GM23338 (cell line): ENCODE results near the gene LRWD1. TPM values are rescaled to one million over a fixed set of nuclear protein-coding genes. Genes with fewer than 3 reads are reported as not detected.

Experiments
- ATAC-seq: fragments of 200-7000 bp; cut with Tn5 transposase; 3 replicates; pipeline ENCODE4 v1.9.1; 2020
- DNase-seq: peaks from one replicate; pipeline ENCODE4 v3.0.0-alpha.2; 2015; ENCODE audit warnings: low spot score
- H2AFZ ChIP-seq: fragments of 200-600 bp; sonication (generic); 2 replicates; pipeline ENCODE4 v1.8.0; 2016; ENCODE audit warnings: antibody characterized with exemption, mild to moderate bottlenecking, moderate library complexity
- H3F3A ChIP-seq: fragments of 200-600 bp; sonication (generic); replicated peaks from 2 replicates; pipeline ENCODE4 v1.8.0; 2017; ENCODE audit warnings: antibody characterized with exemption, mixed run types, low read depth
- H3K27ac ChIP-seq: fragments of 200-600 bp; sonication (generic); 2 replicates; pipeline ENCODE4 v1.6.1; 2016; ENCODE audit warnings: low read depth
- H3K27me3 ChIP-seq: fragments of 200-600 bp; sonication (generic); 2 replicates; pipeline ENCODE4 v1.8.0; 2016; ENCODE audit warnings: mild to moderate bottlenecking, mixed run types, moderate library complexity; ENCODE audit not compliant: insufficient read depth
- H3K36me3 ChIP-seq: fragments of 200-600 bp; sonication (generic); 2 replicates; pipeline ENCODE4 v1.8.0; 2016; ENCODE audit warnings: mild to moderate bottlenecking; ENCODE audit not compliant: insufficient read depth
- H3K4me1 ChIP-seq: fragments of 200-600 bp; sonication (generic); 2 replicates; pipeline ENCODE4 v1.8.0; 2016; ENCODE audit warnings: mild to moderate bottlenecking, moderate library complexity; ENCODE audit not compliant: insufficient read depth
- H3K4me2 ChIP-seq: fragments of 200-600 bp; sonication (generic); 2 replicates; pipeline ENCODE4 v1.7.1; 2017; ENCODE audit warnings: mixed run types
- H3K4me3 ChIP-seq: fragments of 200-600 bp; sonication (generic); 2 replicates; pipeline ENCODE4 v1.6.1; 2016; ENCODE audit warnings: mixed run types
- H3K79me2 ChIP-seq: fragments of 200-600 bp; sonication (generic); replicated peaks from 2 replicates; pipeline ENCODE4 v1.8.0; 2017; ENCODE audit warnings: mild to moderate bottlenecking; ENCODE audit not compliant: insufficient read depth
- H3K9me2 ChIP-seq: fragments of 200-600 bp; sonication (generic); 2 replicates; pipeline ENCODE4 v1.8.0; 2017; ENCODE audit not compliant: insufficient read depth
- H4K20me1 ChIP-seq: fragments of 200-600 bp; sonication (generic); replicated peaks from 2 replicates; pipeline ENCODE4 v1.8.0; 2017; ENCODE audit warnings: mild to moderate bottlenecking; ENCODE audit not compliant: insufficient read depth
- H3K27ac Mint-ChIP-seq: 2 replicates; pipeline ENCODE4 v1.8.0; 2020; ENCODE audit warnings: inconsistent platforms, mild to moderate bottlenecking, moderate library complexity, mixed read lengths
- H3K27me3 Mint-ChIP-seq: 3 replicates; pipeline ENCODE4 v1.8.0; 2022; ENCODE audit warnings: low read depth, mild to moderate bottlenecking, moderate library complexity, mixed read lengths, inconsistent platforms; ENCODE audit not compliant: insufficient read depth, poor library complexity
- H3K36me3 Mint-ChIP-seq: 3 replicates; pipeline ENCODE4 v1.8.0; 2021; ENCODE audit warnings: low read depth, mild to moderate bottlenecking, inconsistent platforms, moderate library complexity, mixed read lengths
- H3K4me1 Mint-ChIP-seq: 3 replicates; pipeline ENCODE4 v1.8.0; 2020; ENCODE audit warnings: mild to moderate bottlenecking, inconsistent platforms, mixed read lengths
- H3K4me3 Mint-ChIP-seq: 3 replicates; pipeline ENCODE4 v1.8.0; 2021; ENCODE audit warnings: moderate library complexity, mild to moderate bottlenecking, inconsistent platforms, mixed read lengths
- H3K9me3 Mint-ChIP-seq: 3 replicates; pipeline ENCODE4 v1.8.0; 2020; ENCODE audit warnings: moderate library complexity, mild to moderate bottlenecking, inconsistent platforms, mixed read lengths
- CREB1 ChIP-seq: fragments of 250-450 bp; sonication (Bioruptor Pico); IDR thresholded peaks from 2 replicates; pipeline ENCODE4 v1.5.0; 2020; ENCODE audit warnings: low read depth, mild to moderate bottlenecking, moderate library complexity
- EZH2 ChIP-seq: fragments of 200-600 bp; sonication (generic); IDR thresholded peaks from one replicate; pipeline ENCODE4 v1.8.0; 2017; ENCODE audit warnings: antibody characterized with exemption, mild to moderate bottlenecking, low read depth; ENCODE audit not compliant: unreplicated experiment
- EZH2phosphoT487 ChIP-seq: fragments of 200-600 bp; sonication (generic); IDR thresholded peaks from one replicate; pipeline ENCODE4 v1.8.1; 2018; ENCODE audit warnings: antibody characterized with exemption; ENCODE audit not compliant: unreplicated experiment
- REST ChIP-seq: IDR thresholded peaks from one replicate; pipeline ENCODE4 v1.6.1; 2018; ENCODE audit warnings: antibody characterized with exemption; ENCODE audit not compliant: unreplicated experiment
- STAT1 ChIP-seq: IDR thresholded peaks from one replicate; pipeline ENCODE4 v1.6.1; 2016; ENCODE audit warnings: antibody characterized with exemption; ENCODE audit not compliant: unreplicated experiment
- ZNF331 ChIP-seq: fragments of 250-450 bp; sonication (Bioruptor Pico); IDR thresholded peaks from 2 replicates; pipeline ENCODE4 v1.5.0; 2020; ENCODE audit warnings: low read depth, mild to moderate bottlenecking, moderate library complexity
- polyA plus RNA-seq: library from polyadenylated mRNA; unstranded; fragments of >200 nt; fragmentation: Nextera tagmentation; extraction: Ambion mirVana; gene quantifications from 2 replicates; pipeline ENCODE4 v1.2.1, GENCODE V29; 2016
- total RNA-seq: library from RNA; depleted of rRNA; stranded (reverse); fragments of >200 nt; shearing (Covaris generic); gene quantifications from 2 replicates; pipeline ENCODE4 v1.2.3, GENCODE V29; 2014
- TF ChIP-seq, protein P1 (sequence below): fragments of 250-450 bp; sonication (Bioruptor Pico); IDR thresholded peaks from 2 replicates; pipeline ENCODE4 v1.5.0; 2020; ENCODE audit warnings: mild to moderate bottlenecking, moderate library complexity

The LRWD1 gene
- total and polyA plus RNA-seq, 2 experiments from 2014 or later, result 24.0 to 55.2 TPM

DNA sequence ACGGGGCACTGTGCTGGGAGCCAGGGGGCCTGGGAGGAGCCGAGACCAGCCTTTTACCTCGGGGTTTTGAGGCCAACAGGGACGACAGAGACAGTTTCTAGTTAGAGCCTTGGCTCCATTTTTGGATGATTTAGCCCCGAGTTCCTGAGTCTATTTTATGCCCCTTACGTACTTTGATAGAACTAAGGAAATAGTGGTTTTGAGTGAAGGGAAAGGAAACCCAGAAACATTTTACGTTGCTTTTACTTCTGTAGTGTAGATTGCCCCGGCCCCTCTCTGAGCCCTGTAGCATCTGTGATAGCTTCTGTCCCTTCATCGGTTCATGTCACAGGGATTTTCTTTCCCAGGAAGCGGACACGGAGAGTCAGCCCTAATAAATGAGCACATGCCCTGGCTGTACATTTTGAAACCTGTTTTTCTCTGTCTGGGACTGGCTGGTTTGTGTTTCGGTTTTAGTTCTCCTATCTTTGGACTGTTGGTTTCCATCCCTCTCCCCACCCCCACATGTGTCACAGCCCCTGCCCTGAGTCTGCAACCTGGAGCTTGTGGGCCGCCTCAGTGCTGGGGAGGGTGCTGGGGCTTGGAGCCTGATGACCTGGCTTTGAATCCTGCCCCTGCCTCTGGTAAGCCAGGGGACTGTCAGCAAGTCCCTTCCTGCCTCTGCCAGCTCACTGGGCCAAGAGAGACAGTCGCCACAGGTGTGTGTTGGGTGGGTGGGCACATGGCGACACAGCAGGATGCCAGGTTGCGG, 38.3 kb upstream of the LRWD1 start:
- Histone ChIP-seq H3K27ac (no peak overlapping the region), H3K4me1 (peaks cover 7% of the 10 kb centered on the region), H3K9me2 (no peaks in the 10 kb centered on the region), H3K79me2 (no peaks in the 10 kb centered on the region), H3K4me2 (no peak overlapping the region), H4K20me1 (no peaks in the 10 kb centered on the region; the same call in 1 of the 2 replicates), H3K27me3 (no peaks in the 10 kb centered on the region), H3K36me3 (0 out of 2 replicates have a peak, but pooled peaks cover 4% of the 10 kb centered on the region), H3K4me3 (no peak overlapping the region), H3F3A (0 out of 2 replicates have a peak, but pooled peaks cover 6% of the 10 kb centered on the region), H2AFZ (no peak overlapping the region)
- Mint-ChIP-seq H3K36me3 (peaks cover 24% of the 10 kb centered on the region), H3K4me1 (peaks cover 25% of the 10 kb centered on the region), H3K9me3 (no peaks in the 10 kb centered on the region), H3K27me3 (peaks cover 12% of the 10 kb centered on the region), H3K27ac (no peak overlapping the region; the same call in 1 of the 2 replicates), H3K4me3 (no peak overlapping the region)
- DNase-seq, result no peak
- no peak for TF ChIP-seq ZNF331 (CRISPR knock-in tag)
- TF ChIP-seq EZH2, result no peak
- TF ChIP-seq EZH2phosphoT487, result no peak
- TF ChIP-seq, protein P1, sequence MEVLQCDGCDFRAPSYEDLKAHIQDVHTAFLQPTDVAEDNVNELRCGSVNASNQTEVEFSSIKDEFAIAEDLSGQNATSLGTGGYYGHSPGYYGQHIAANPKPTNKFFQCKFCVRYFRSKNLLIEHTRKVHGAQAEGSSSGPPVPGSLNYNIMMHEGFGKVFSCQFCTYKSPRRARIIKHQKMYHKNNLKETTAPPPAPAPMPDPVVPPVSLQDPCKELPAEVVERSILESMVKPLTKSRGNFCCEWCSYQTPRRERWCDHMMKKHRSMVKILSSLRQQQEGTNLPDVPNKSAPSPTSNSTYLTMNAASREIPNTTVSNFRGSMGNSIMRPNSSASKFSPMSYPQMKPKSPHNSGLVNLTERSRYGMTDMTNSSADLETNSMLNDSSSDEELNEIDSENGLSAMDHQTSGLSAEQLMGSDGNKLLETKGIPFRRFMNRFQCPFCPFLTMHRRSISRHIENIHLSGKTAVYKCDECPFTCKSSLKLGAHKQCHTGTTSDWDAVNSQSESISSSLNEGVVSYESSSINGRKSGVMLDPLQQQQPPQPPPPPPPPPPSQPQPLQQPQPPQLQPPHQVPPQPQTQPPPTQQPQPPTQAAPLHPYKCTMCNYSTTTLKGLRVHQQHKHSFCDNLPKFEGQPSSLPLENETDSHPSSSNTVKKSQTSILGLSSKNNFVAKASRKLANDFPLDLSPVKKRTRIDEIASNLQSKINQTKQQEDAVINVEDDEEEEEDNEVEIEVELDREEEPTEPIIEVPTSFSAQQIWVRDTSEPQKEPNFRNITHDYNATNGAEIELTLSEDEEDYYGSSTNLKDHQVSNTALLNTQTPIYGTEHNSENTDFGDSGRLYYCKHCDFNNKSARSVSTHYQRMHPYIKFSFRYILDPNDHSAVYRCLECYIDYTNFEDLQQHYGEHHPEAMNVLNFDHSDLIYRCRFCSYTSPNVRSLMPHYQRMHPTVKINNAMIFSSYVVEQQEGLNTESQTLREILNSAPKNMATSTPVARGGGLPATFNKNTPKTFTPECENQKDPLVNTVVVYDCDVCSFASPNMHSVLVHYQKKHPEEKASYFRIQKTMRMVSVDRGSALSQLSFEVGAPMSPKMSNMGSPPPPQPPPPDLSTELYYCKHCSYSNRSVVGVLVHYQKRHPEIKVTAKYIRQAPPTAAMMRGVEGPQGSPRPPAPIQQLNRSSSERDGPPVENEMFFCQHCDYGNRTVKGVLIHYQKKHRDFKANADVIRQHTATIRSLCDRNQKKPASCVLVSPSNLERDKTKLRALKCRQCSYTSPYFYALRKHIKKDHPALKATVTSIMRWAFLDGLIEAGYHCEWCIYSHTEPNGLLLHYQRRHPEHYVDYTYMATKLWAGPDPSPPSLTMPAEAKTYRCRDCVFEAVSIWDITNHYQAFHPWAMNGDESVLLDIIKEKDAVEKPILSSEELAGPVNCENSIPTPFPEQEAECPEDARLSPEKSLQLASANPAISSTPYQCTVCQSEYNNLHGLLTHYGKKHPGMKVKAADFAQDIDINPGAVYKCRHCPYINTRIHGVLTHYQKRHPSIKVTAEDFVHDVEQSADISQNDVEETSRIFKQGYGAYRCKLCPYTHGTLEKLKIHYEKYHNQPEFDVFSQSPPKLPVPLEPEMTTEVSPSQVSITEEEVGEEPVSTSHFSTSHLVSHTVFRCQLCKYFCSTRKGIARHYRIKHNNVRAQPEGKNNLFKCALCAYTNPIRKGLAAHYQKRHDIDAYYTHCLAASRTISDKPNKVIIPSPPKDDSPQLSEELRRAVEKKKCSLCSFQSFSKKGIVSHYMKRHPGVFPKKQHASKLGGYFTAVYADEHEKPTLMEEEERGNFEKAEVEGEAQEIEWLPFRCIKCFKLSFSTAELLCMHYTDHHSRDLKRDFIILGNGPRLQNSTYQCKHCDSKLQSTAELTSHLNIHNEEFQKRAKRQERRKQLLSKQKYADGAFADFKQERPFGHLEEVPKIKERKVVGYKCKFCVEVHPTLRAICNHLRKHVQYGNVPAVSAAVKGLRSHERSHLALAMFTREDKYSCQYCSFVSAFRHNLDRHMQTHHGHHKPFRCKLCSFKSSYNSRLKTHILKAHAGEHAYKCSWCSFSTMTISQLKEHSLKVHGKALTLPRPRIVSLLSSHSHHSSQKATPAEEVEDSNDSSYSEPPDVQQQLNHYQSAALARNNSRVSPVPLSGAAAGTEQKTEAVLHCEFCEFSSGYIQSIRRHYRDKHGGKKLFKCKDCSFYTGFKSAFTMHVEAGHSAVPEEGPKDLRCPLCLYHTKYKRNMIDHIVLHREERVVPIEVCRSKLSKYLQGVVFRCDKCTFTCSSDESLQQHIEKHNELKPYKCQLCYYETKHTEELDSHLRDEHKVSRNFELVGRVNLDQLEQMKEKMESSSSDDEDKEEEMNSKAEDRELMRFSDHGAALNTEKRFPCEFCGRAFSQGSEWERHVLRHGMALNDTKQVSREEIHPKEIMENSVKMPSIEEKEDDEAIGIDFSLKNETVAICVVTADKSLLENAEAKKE (CRISPR knock-in tag), result no peak
- TF ChIP-seq REST, result no peak
- no peak for TF ChIP-seq STAT1
- no peak for TF ChIP-seq CREB1 (CRISPR knock-in tag)
- ATAC-seq, result no peak
